HG03097 (cell line): ENCODE measurements around the gene ZNF579.
"Not testable (repeated sequence)": the region's sequence is repeated elsewhere in the genome, so short reads cannot be mapped to it uniquely, and the experiment has no call there.

Experiments
- ATAC-seq: cut with Tn5 transposase; IDR thresholded peaks from one replicate; pipeline ENCODE4 v1.9.1; 2021; ENCODE audit not compliant: unreplicated experiment, low FRiP score

The ZNF579 gene

DNA sequence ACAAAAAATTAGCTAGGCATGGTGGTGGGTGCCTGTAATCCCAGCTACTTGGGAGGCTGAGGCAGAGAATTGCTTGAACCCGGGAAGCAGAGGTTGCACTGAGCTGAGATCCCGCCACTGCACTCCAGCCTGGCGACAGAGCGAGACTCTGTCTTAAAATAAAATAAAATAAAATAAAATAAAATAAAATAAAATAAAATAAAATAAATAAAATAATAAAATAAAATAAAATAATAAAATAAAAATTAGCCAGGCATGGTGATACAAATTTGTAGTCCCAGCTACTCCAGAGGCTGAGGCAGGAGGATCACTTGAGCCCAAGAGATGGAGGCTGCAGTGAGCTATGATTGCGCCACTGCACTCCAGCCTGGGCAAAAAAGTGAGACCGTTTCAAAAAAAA lies 6.7 kb downstream of the ZNF579 start:
- not testable (repeated sequence) for ATAC-seq

- ATAC-seq = not testable (repeated sequence)
Measured at GRCh38 chr19:55569477-55569876, 11.2 kb downstream of the ZNF579 start.

DNA sequence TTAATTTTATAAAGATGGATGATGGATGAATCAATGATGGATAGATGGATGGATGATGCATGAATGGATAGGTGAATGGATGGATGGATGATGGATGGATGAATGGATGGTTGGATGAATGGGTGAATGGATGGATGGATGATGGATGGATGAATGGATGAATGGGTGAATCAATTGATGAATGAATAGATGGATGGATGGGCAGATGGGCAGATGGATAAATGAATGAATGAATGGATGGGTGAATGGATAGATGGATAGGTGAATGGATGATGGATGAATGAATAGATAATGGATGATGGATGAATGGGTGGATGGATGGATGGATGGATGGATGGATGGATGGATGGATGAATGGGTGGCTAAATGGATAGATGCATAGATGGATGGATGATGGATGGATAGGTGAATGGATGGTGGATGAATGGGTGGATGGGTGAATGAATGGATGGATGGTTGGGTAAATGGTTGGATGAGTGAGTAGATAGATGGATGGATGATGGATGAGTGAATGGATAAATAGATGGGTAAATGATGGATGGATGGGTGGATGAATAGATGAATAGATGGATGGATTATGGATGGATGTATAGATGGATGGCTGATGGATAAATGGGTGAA lies 12.8 kb downstream of the ZNF579 start:
- no peak for ATAC-seq

- ATAC-seq = no peak
Measured at GRCh38 chr19:55566823-55567222, 13.8 kb downstream of the ZNF579 start.

DNA sequence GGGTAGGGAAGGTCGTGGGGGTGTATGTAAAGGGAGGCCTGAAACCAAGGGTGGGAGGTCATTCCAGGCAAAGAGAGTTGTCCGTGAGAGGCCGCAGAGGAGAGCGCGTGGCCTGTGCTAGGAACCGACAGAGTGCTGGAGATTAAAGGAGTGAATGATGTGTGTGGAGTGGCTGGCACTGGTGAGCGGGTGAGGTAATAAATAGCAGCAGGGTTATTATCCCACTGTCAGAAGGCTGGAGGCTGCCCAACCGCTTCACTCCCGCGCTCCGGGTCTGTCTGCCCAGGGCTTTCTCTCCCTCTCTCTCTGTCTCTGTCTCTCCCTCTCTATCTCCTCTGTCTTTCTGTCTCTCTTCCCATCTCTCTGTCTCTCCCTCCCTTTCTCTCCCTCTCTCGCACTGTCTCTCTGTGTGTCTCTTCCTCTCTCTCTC lies 17.4 kb downstream of the ZNF579 start:
- no peak for ATAC-seq

GRCh38 chr19:55559684-55560083 lies 21.0 kb downstream of the ZNF579 start:
- no peak for ATAC-seq

DNA sequence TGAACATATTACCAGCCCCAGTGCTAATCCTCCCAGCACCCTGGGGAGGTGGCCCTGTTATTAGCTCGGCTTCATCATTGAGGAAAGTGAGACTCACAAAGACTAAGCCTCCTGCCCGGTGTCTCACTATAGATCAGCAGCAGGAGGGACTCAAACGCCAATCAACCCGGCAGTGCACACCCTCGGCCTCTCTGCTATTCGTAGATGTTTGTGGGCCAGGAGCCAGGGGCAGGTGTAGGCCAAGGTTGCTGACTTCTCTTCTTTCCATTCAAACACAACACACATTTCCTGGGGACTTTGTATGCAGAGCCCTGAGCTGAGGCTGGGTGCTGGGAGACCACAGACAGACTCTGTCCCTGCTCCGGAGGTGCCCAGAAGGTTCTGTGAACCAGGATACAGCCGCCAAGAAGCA lies 25.9 kb downstream of the ZNF579 start:
- no peak for ATAC-seq

GRCh38 chr19:55554302-55554701 lies 26.3 kb downstream of the ZNF579 start:
- ATAC-seq = no peak

DNA sequence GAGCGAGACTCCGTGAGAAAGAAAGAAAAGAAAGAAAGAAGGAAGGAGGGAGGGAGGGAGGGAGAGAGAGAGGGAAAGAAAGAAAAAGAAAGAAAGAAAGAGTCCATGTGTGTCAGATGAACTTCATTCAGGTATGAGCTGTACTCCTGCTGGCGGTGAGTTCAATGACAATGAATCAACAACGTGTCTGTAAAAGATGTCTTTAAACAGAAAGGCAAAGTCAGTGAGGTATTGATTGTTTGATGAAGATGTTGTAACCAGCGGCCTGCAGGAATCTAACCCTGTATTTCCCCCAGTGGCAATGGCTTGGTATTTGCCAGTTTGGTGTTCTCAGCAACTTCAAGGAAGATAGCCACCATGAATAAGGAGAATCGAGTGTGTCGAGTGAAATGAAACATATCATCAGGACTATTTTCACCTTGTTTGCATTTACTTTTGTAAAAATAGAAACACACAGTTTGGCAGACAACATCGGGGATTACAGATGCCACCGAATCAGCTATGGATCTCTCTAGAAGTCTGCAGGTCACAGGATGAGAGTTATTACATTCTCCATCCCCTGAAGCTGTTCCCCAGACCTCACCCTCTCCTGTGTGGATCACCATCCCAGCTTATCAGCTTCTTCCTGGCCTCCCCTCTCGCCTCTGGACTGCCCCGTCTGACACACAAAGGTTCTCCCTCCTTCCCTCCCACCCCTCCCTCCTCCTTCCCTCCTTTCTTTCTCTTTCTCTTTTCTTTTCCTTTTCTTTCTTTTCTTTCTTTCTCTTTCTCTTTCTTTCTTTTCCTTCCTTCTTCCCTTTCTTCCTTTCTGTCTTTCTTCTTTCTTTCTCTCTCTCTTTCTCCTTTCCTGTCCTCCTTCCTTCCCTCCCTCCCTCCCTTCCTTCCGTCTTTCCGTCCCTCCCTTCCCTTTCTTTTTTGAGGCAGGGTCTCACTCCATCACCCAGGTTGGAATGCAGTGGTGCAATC lies 27.1 kb downstream of the ZNF579 start:
- ATAC-seq = no peak

- no peak for ATAC-seq
Measured at GRCh38 chr19:55552620-55553019, 28.0 kb downstream of the ZNF579 start.

- ATAC-seq = no peak
Measured at GRCh38 chr19:55552206-55552605, 28.4 kb downstream of the ZNF579 start.

GRCh38 chr19:55550321-55550650 lies 30.4 kb downstream of the ZNF579 start:
- no peak for ATAC-seq

DNA sequence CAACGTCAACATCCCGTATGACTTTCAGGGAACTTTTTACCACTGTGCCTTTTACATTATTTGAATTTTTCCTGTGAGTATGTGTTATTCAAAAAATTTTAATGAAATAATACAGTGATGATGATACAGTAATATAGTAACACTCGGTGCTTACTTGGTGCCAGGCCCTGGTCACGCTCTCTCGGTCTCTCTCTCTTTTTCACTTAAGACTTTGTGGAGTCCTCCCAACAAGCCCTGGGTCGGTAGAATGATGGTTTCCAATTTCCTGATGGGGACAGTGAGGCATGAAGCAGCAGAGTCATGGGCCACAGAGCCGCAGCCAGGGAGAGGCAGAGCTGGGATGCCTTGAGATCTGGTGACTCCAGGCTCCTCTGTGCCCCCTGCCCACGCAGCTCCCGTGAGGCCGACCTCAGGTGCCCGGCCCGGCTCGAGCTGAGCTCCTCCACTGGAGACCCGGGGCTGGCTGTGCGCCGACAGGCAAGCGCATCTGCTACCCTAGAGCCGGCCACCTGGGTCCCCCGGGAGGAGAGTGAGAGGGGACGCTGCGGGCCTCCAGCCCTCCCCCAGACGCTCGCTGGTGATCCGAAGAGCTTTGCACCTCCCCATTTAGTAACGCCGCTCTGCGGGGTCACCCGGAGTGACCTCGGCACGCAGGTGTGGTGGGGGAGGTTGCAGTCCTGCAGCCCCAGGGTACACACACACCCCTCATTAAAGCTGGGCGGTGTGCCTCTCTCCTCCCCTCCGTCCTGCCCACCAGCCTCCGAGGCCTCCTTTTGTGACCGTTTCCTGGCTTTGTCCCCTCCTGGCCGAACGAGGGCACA lies 30.9 kb downstream of the ZNF579 start:
- ATAC-seq = no peak

GRCh38 chr19:55546822-55547614 lies 33.6 kb downstream of the ZNF579 start:
- ATAC-seq = no peak

DNA sequence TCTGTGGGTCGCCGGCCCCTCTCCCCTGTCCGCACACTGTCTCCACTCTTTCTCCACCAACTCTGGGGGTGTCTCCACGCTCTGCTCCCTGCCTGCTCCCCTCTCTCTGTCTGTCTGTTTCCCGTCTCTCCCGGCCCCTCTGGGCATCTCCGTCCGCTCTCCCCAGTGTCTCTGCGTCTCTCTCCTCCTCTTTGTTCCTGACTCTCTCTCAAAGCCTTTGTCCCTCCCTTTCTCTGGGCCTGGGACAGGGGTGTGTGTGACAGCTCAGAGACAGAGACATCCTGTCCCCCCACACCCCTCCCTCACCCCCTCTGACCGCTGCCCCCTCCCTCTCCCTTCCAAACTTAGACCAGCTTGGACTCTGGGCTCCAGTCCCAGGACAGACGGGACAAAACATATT lies 34.6 kb downstream of the ZNF579 start:
- no peak for ATAC-seq

- no peak for ATAC-seq
Measured at GRCh38 chr19:55545443-55545842, 35.2 kb downstream of the ZNF579 start, which contains the start of gene SBK3. TSS of gene SBK3 (minus strand) at chr19:55545543. CDS start at chr19:55545543, 0 bp downstream.

- ATAC-seq = no peak
Measured at GRCh38 chr19:55544776-55545439, 35.7 kb downstream of the ZNF579 start.

DNA sequence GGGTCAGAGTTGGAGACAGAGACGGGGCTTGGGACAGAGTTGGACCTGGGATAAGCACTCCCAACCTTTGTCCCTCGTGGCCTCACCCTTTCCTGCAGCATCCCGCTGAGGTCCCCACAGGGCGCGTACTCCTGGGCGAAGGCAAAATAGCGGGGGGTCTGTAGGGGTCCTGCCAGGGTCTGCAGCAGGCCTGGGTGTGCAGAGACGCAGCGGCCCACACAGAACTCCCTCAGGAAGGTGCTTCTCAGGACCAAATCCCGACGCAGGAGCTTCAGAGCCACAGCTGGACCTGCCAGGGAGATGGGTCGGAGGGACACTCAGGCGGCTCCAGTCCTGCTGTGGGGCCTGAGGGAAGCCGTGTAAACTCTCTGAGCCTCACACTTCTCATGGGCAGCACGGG lies 36.6 kb downstream of the ZNF579 start:
- no peak for ATAC-seq

GRCh38 chr19:55543567-55543966 lies 37.1 kb downstream of the ZNF579 start:
- no peak for ATAC-seq
